Activated T-cell treated with anti-CD3 and anti-CD28 coated beads, Interleukin-2, amount 50 U/mL, for 4 hours (primary cell): Measurements from ENCODE around the gene STH. TPM values are rescaled to one million over a fixed set of nuclear protein-coding genes. Genes with fewer than 3 reads are reported as not detected.

Source experiments
- ATAC-seq, 2 donors: fragments of 200-7000 bp; cut with Tn5 transposase; one replicate each; pipeline ENCODE4 v1.10.0; 2021
- DNase-seq: peaks from one replicate; pipeline ENCODE4 v3.0.0-alpha.2; 2020
- H3K27me3 Mint-ChIP-seq: one replicate; pipeline ENCODE4 v1.8.0; 2021; ENCODE audit warnings: low read depth, mixed read lengths
- H3K36me3 Mint-ChIP-seq: one replicate; pipeline ENCODE4 v1.8.0; 2022; ENCODE audit warnings: mixed read lengths; ENCODE audit not compliant: insufficient read depth
- H3K4me1 Mint-ChIP-seq: one replicate; pipeline ENCODE4 v1.8.0; 2021; ENCODE audit warnings: low read depth, mixed read lengths
- H3K4me3 Mint-ChIP-seq: one replicate; pipeline ENCODE4 v1.8.0; 2021; ENCODE audit warnings: mild to moderate bottlenecking, moderate library complexity, mixed read lengths
- H3K9me3 Mint-ChIP-seq: one replicate; pipeline ENCODE4 v1.8.0; 2021; ENCODE audit warnings: mixed read lengths
- total RNA-seq, 3 donors: library from RNA; stranded (reverse); gene quantifications; one replicate each; pipeline ENCODE4 v1.2.1, GENCODE V29; 2021

Gene STH
- total RNA-seq, 3 donors from 2014 or later, result not detected

GRCh38 chr17:46027048-46027975, 28.3 kb downstream of the STH start:
- Mint-ChIP-seq H3K9me3 (no peaks in the 10 kb centered on the region), H3K36me3 (peaks cover 12% of the 10 kb centered on the region), H3K4me1 (peaks cover 13% of the 10 kb centered on the region), H3K4me3 (no peak overlapping the region), H3K27me3 (no peaks in the 10 kb centered on the region)
- DNase-seq (no peak), ATAC-seq (no peak)

GRCh38 chr17:46027976-46028325, 28.9 kb downstream of the STH start:
- H3K4me1 Mint-ChIP-seq, result peaks cover 13% of the 10 kb centered on the region
- H3K27me3 Mint-ChIP-seq, result no peaks in the 10 kb centered on the region
- H3K36me3 Mint-ChIP-seq, result peaks cover 16% of the 10 kb centered on the region
- no peak for DNase-seq
- ATAC-seq, result no peak
- no peak overlapping the region for H3K4me3 Mint-ChIP-seq
- no peaks in the 10 kb centered on the region for H3K9me3 Mint-ChIP-seq

- Mint-ChIP-seq H3K9me3 (no peaks in the 10 kb centered on the region), H3K4me1 (peaks cover 13% of the 10 kb centered on the region), H3K4me3 (no peak overlapping the region), H3K36me3 (peaks cover 16% of the 10 kb centered on the region), H3K27me3 (no peaks in the 10 kb centered on the region)
- ATAC-seq, result no peak
- no peak for DNase-seq
These were observed 29.3 kb downstream of the STH start for GRCh38 chr17:46028374-46028773.

GRCh38 chr17:46028981-46029565, 30.0 kb downstream of the STH start:
- ATAC-seq (no peak), DNase-seq (no peak)
- Mint-ChIP-seq H3K36me3 (peaks cover 17% of the 10 kb centered on the region), H3K9me3 (no peaks in the 10 kb centered on the region), H3K27me3 (no peaks in the 10 kb centered on the region), H3K4me1 (peaks cover 13% of the 10 kb centered on the region), H3K4me3 (no peak overlapping the region)

GRCh38 chr17:46029627-46030026, 30.6 kb downstream of the STH start:
- ATAC-seq, result no peak
- H3K4me1 Mint-ChIP-seq, result peaks cover 13% of the 10 kb centered on the region
- H3K4me3 Mint-ChIP-seq, result no peak overlapping the region
- no peaks in the 10 kb centered on the region for H3K9me3 Mint-ChIP-seq
- peaks cover 21% of the 10 kb centered on the region for H3K36me3 Mint-ChIP-seq
- no peaks in the 10 kb centered on the region for H3K27me3 Mint-ChIP-seq
- DNase-seq, result no peak

GRCh38 chr17:46030752-46031151, 31.7 kb downstream of the STH start:
- Mint-ChIP-seq H3K9me3 (no peaks in the 10 kb centered on the region), H3K4me1 (peaks cover 19% of the 10 kb centered on the region), H3K4me3 (no peak overlapping the region), H3K27me3 (no peaks in the 10 kb centered on the region), H3K36me3 (peaks cover 27% of the 10 kb centered on the region)
- no peak for DNase-seq
- ATAC-seq, result no peak

- Mint-ChIP-seq H3K4me3 (no peak overlapping the region), H3K9me3 (no peaks in the 10 kb centered on the region), H3K36me3 (peaks cover 32% of the 10 kb centered on the region), H3K27me3 (no peaks in the 10 kb centered on the region), H3K4me1 (peaks cover 19% of the 10 kb centered on the region)
- DNase-seq (no peak), ATAC-seq (no peak)
These were observed 32.4 kb downstream of the STH start for GRCh38 chr17:46031440-46031839.

- no peak for ATAC-seq
- Mint-ChIP-seq H3K4me3 (no peak overlapping the region), H3K27me3 (no peaks in the 10 kb centered on the region), H3K4me1 (peaks cover 19% of the 10 kb centered on the region), H3K9me3 (no peaks in the 10 kb centered on the region), H3K36me3 (peaks cover 34% of the 10 kb centered on the region)
- DNase-seq, result no peak
These were observed 32.9 kb downstream of the STH start for GRCh38 chr17:46031920-46032319.

GRCh38 chr17:46032909-46033308, 33.9 kb downstream of the STH start:
- DNase-seq (no peak), ATAC-seq (no peak)
- Mint-ChIP-seq H3K4me3 (no peak overlapping the region), H3K4me1 (peaks cover 18% of the 10 kb centered on the region), H3K9me3 (no peaks in the 10 kb centered on the region), H3K36me3 (peaks cover 38% of the 10 kb centered on the region), H3K27me3 (no peaks in the 10 kb centered on the region)

GRCh38 chr17:46033392-46033791, 34.3 kb downstream of the STH start:
- Mint-ChIP-seq H3K9me3 (no peaks in the 10 kb centered on the region), H3K36me3 (peaks cover 42% of the 10 kb centered on the region), H3K4me1 (peaks cover 15% of the 10 kb centered on the region), H3K4me3 (no peak overlapping the region), H3K27me3 (no peaks in the 10 kb centered on the region)
- ATAC-seq, result no peak
- DNase-seq, result no peak

GRCh38 chr17:46035112-46035818, 36.2 kb downstream of the STH start:
- no peak for DNase-seq
- no peaks in the 10 kb centered on the region for H3K27me3 Mint-ChIP-seq
- H3K36me3 Mint-ChIP-seq, result peaks cover 48% of the 10 kb centered on the region
- no peak for ATAC-seq
- H3K9me3 Mint-ChIP-seq, result no peaks in the 10 kb centered on the region
- peaks cover 8% of the 10 kb centered on the region for H3K4me1 Mint-ChIP-seq
- H3K4me3 Mint-ChIP-seq, result no peak overlapping the region

GRCh38 chr17:46036491-46036890, 37.4 kb downstream of the STH start:
- Mint-ChIP-seq H3K9me3 (no peaks in the 10 kb centered on the region), H3K4me3 (no peak overlapping the region), H3K4me1 (peaks cover 8% of the 10 kb centered on the region), H3K27me3 (no peaks in the 10 kb centered on the region), H3K36me3 (peaks cover 46% of the 10 kb centered on the region)
- DNase-seq (no peak), ATAC-seq (no peak)

- Mint-ChIP-seq H3K27me3 (no peaks in the 10 kb centered on the region), H3K9me3 (no peaks in the 10 kb centered on the region), H3K36me3 (peaks cover 44% of the 10 kb centered on the region), H3K4me1 (peaks cover 8% of the 10 kb centered on the region), H3K4me3 (no peak overlapping the region)
- no peak for DNase-seq
- ATAC-seq, result no peak
These were observed 38.7 kb downstream of the STH start for GRCh38 chr17:46037722-46038255.

- H3K4me1 Mint-ChIP-seq, result peaks cover 8% of the 10 kb centered on the region
- peaks cover 48% of the 10 kb centered on the region for H3K36me3 Mint-ChIP-seq
- H3K9me3 Mint-ChIP-seq, result no peaks in the 10 kb centered on the region
- no peak for DNase-seq
- H3K4me3 Mint-ChIP-seq, result no peak overlapping the region
- H3K27me3 Mint-ChIP-seq, result no peaks in the 10 kb centered on the region
- ATAC-seq, result no peak
These were observed 39.4 kb downstream of the STH start for GRCh38 chr17:46038414-46038813.
